Kidney (tissue), 14 donors: ENCODE measurements around the gene FRAT1. TPM values are rescaled to one million over a fixed set of nuclear protein-coding genes. Genes with fewer than 3 reads are reported as not detected.
A peak's percentile ranks its signal among the peaks of the same experiment; 100 is the strongest.

Experiments
- DNase-seq, 5 donors: peaks; one replicate each; pipeline ENCODE4 v3.0.0-alpha.2; 2013 to 2020
- FAIRE-seq: peaks from 2 replicates; lab custom pipeline; 2012; peaks lifted over from hg19 to GRCh38; lab: Jason Lieb, UNC
- H3K27ac ChIP-seq, 2 donors: one replicate each; pipeline ENCODE4 v1.7.0; 2013; ENCODE audit warnings: low read depth in 2 of 2, low read length in 2 of 2, inconsistent platforms in 1 of 2
- H3K27me3 ChIP-seq: one replicate; pipeline ENCODE4 v1.7.1; 2013; ENCODE audit warnings: low read length, inconsistent platforms; ENCODE audit not compliant: control insufficient read depth, insufficient read depth
- H3K36me3 ChIP-seq, 3 donors: one replicate each; pipeline versions ENCODE4 v1.7.0 to v1.7.1; 2013; ENCODE audit warnings: low read length in 3 of 3, control low read depth in 1 of 3, inconsistent platforms in 1 of 3; ENCODE audit not compliant: insufficient read depth in 3 of 3, control insufficient read depth in 2 of 3
- H3K4me1 ChIP-seq, 3 donors: one replicate each; pipeline versions ENCODE4 v1.7.0 to v1.7.1; 2013; ENCODE audit warnings: low read length in 3 of 3, inconsistent platforms in 1 of 3, low read depth in 1 of 3; ENCODE audit not compliant: control insufficient read depth in 2 of 3, insufficient read depth in 2 of 3
- H3K4me3 ChIP-seq, 3 donors: one replicate each; pipeline versions ENCODE4 v1.7.0 to v1.8.1; 2013; ENCODE audit warnings: low read length in 3 of 3, control low read depth in 1 of 3, inconsistent platforms in 1 of 3
- H3K9ac ChIP-seq, 3 donors: one replicate each; pipeline versions ENCODE4 v1.7.0 to v1.7.1; 2013; ENCODE audit warnings: low read length in 3 of 3, control low read depth in 1 of 3, inconsistent platforms in 1 of 3
- H3K9me3 ChIP-seq, 3 donors: one replicate each; pipeline versions ENCODE4 v1.7.0 to v1.7.1; 2013; ENCODE audit warnings: low read length in 3 of 3, control low read depth in 1 of 3, inconsistent platforms in 1 of 3; ENCODE audit not compliant: control insufficient read depth in 2 of 3, insufficient read depth in 1 of 3
- intact Hi-C: fragments of 100-400 bp; cut with DNase I; formaldehyde crosslinking; loops from one replicate; pipeline ENCODE4 v1.11.1; 2022
- polyA plus RNA-seq: library from polyadenylated mRNA; stranded (reverse); fragments of 350-450 nt; fragmentation: Illumina TruSeq; extraction: RNeasy Lipid Tissue Mini Kit (QIAGEN cat#74804); gene quantifications from one replicate; pipeline ENCODE4 v1.2.3, GENCODE V29; 2014; ENCODE audit warnings: low read depth, low replicate concordance; ENCODE audit not compliant: insufficient read depth
- total RNA-seq: library from RNA; stranded (reverse); fragmentation: NEBNext Ultra II Directional; extraction: Animal tissue kit (Norgen Biotek cat#: 25700); gene quantifications from one replicate; pipeline ENCODE4 v1.2.1, GENCODE V29; 2021
- TF ChIP-seq, protein P1 (sequence below): IDR thresholded peaks from 3 replicates; pipeline ENCODE4 v1.5.1; 2012; ENCODE audit warnings: mild to moderate bottlenecking, moderate library complexity, borderline replicate concordance; ENCODE audit not compliant: insufficient read depth; ENCODE audit errors: extremely low read depth
- donor health status: control.
- donor health status: control.
- donor health status: control.
- donor health status: control.
- donor health status: control.
- donor health status: DM: yes; HTN: yes; CAD: no.
- donor health status: Normal renal cell carcinoma (clear cell type).

The FRAT1 gene
- total and polyA plus RNA-seq, 2 donors from 2014 or later: 2.1 to 7.0 TPM

DNA sequence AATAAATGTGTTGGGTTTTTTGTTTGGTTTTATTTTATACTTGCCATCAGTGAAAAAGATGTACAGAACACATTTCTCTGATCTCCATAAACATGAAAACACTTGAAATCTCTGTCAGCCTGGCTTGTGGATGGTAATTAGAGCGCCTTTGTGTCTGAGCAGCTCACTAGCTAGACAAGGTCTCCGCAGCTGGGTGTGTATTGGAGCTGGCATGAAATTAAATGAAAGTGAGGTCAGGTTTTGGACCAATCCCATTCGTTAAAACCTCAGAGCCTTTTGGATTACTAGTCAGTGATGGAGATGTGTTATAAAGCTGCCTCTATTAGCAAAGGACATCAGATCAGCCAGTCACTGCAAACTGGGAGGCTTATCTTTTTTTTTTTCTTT lies 2.7 kb downstream of the FRAT1 start:
- intact Hi-C loops: no loop called here
- no peak for DNase-seq
- no peak overlapping the region for H3K9ac ChIP-seq
- H3K36me3 ChIP-seq: no peaks in the 10 kb centered on the region
- H3K4me3 ChIP-seq: peak overlapping the region in 1 of 3 donors; percentile 58
- TF ChIP-seq, protein P1, sequence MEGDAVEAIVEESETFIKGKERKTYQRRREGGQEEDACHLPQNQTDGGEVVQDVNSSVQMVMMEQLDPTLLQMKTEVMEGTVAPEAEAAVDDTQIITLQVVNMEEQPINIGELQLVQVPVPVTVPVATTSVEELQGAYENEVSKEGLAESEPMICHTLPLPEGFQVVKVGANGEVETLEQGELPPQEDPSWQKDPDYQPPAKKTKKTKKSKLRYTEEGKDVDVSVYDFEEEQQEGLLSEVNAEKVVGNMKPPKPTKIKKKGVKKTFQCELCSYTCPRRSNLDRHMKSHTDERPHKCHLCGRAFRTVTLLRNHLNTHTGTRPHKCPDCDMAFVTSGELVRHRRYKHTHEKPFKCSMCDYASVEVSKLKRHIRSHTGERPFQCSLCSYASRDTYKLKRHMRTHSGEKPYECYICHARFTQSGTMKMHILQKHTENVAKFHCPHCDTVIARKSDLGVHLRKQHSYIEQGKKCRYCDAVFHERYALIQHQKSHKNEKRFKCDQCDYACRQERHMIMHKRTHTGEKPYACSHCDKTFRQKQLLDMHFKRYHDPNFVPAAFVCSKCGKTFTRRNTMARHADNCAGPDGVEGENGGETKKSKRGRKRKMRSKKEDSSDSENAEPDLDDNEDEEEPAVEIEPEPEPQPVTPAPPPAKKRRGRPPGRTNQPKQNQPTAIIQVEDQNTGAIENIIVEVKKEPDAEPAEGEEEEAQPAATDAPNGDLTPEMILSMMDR: no peak
- no peaks in the 10 kb centered on the region for H3K27me3 ChIP-seq
- H3K27ac ChIP-seq: no peak overlapping the region
- no peak for FAIRE-seq
- peaks cover 0 to 6% (median 5%) of the 10 kb centered on the region in 3 donors for H3K4me1 ChIP-seq
- H3K9me3 ChIP-seq: no peaks in the 10 kb centered on the region

DNA sequence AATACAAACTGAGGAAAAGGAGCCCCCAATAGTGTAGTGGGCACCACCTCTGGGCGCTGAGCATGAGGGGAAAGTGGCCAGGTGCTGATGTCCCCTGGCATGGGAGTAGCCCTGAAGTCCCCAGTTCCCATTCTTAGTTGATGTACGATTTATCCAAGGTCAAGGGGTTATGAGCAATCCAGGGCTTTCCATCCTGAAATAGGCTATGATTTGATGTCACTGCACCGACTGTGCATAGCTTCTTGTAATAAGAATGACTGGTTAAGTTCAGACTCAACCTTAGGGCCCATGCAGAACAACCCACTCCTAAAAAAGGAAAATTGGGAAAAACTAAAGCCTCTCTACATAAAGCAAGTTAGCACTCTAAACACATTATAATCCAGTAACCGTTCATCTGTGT lies 4.4 kb downstream of the FRAT1 start:
- peak in 1 of 5 donors; percentile 3 for DNase-seq
- intact Hi-C loops: no loop called here
- no peaks in the 10 kb centered on the region for H3K9me3 ChIP-seq
- TF ChIP-seq, protein P1: no peak
- H3K27me3 ChIP-seq: no peaks in the 10 kb centered on the region
- H3K36me3 ChIP-seq: no peaks in the 10 kb centered on the region
- no peak overlapping the region for H3K4me3 ChIP-seq
- no peak overlapping the region for H3K27ac ChIP-seq
- no peak for FAIRE-seq
- H3K9ac ChIP-seq: no peak overlapping the region
- peaks cover 0 to 6% (median 5%) of the 10 kb centered on the region in 3 donors for H3K4me1 ChIP-seq

DNA sequence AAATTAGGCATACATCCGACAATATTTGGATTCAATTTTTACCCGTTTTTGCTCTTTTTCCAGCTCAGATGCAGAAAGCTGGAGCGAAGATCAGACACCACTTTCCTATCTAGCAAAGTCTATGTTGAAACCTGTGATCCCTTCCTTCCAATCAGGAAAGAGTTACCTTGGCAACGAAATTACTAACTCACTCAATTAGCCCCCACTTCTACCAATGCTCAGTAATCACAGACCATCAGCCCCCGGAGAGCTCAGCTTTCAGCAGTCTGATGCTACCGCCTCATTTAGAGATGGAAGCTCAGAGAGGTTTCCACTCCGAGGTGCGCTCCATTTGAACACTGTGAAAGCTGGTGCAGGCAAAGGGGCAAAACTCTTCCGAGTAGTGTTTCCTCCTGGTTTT lies 6.7 kb downstream of the FRAT1 start:
- Histone ChIP-seq H3K4me1 (peaks cover 0 to 6% (median 5%) of the 10 kb centered on the region in 3 donors), H3K9ac (no peak overlapping the region), H3K27me3 (no peaks in the 10 kb centered on the region), H3K27ac (no peak overlapping the region), H3K36me3 (no peaks in the 10 kb centered on the region), H3K9me3 (no peaks in the 10 kb centered on the region), H3K4me3 (no peak overlapping the region)
- FAIRE-seq (no peak), DNase-seq (peak in 2 of 5 donors; percentile 6 to 41)
- TF ChIP-seq, protein P1: no peak
- intact Hi-C loops: no loop called here
